Activated naive CD8-positive, alpha-beta T cell treated with anti-CD3 and anti-CD28 coated beads, Interleukin-2, amount 50 U/mL, for 24 hours (primary cell): ENCODE measurements around the gene SLAIN1.

Source experiments
- ATAC-seq: fragments of 150-1000 bp; cut with Tn5 transposase; one replicate; pipeline ENCODE4 v1.10.0; 2021
- DNase-seq: peaks from one replicate; pipeline ENCODE4 v3.0.0; 2021
- H3K27ac Mint-ChIP-seq: one replicate; pipeline ENCODE4 v1.8.0; 2021; ENCODE audit warnings: mild to moderate bottlenecking, mixed read lengths
- H3K27me3 Mint-ChIP-seq: one replicate; pipeline ENCODE4 v1.8.0; 2021; ENCODE audit warnings: mixed read lengths
- H3K36me3 Mint-ChIP-seq: one replicate; pipeline ENCODE4 v1.8.0; 2021; ENCODE audit warnings: low read depth, mixed read lengths
- H3K4me1 Mint-ChIP-seq: one replicate; pipeline ENCODE4 v1.8.0; 2021; ENCODE audit warnings: mixed read lengths
- H3K4me3 Mint-ChIP-seq: one replicate; pipeline ENCODE4 v1.8.0; 2021; ENCODE audit warnings: mild to moderate bottlenecking, moderate library complexity, mixed read lengths
- H3K9me3 Mint-ChIP-seq: one replicate; pipeline ENCODE4 v1.8.0; 2021; ENCODE audit warnings: mixed read lengths

SLAIN1 gene

GRCh38 chr13:77811381-77811780, 113.9 kb downstream of the SLAIN1 start:
- H3K4me3 Mint-ChIP-seq = no peak overlapping the region
- no peaks in the 10 kb centered on the region for H3K4me1 Mint-ChIP-seq
- H3K27me3 Mint-ChIP-seq = peaks cover 4% of the 10 kb centered on the region
- H3K9me3 Mint-ChIP-seq = no peaks in the 10 kb centered on the region
- no peak overlapping the region for H3K27ac Mint-ChIP-seq
- no peaks in the 10 kb centered on the region for H3K36me3 Mint-ChIP-seq
- DNase-seq (no peak), ATAC-seq (no peak)

DNA sequence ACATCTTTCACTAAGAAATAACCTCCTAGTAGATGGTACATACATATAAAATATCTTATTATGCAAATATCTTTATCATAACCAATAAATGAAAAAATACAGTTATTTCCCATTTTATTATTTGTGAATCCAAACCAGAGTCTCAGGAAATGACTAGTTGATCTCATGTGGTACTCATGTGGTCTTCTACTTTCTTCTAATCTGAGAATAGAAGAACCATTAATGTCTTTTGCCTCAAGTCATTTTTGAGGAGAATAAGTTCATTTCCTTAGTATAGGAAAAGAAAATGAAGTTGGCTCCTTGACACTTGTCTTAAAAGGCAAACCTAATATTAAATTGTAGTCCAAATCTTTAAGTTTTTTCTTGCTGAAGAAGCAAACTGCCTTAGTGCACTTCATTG, 114.5 kb downstream of the SLAIN1 start:
- ATAC-seq = no peak
- H3K27me3 Mint-ChIP-seq = peaks cover 4% of the 10 kb centered on the region

More for the DNA sequence above, 114.5 kb downstream of the SLAIN1 start:
- no peaks in the 10 kb centered on the region for H3K4me1 Mint-ChIP-seq
- no peaks in the 10 kb centered on the region for H3K9me3 Mint-ChIP-seq
- no peak overlapping the region for H3K27ac Mint-ChIP-seq
- no peak overlapping the region for H3K4me3 Mint-ChIP-seq
- no peak for DNase-seq
- no peaks in the 10 kb centered on the region for H3K36me3 Mint-ChIP-seq
